Upper lobe of right lung (tissue), 1 donor: ENCODE results near the gene COX17. TPM values are rescaled to one million over a fixed set of nuclear protein-coding genes. Genes with fewer than 3 reads are reported as not detected.

Source experiments
- ATAC-seq: fragments of 200-7000 bp; cut with Tn5 transposase; one replicate; pipeline ENCODE4 v1.9.1; 2020; ENCODE audit warnings: mild to moderate bottlenecking, moderate library complexity
- DNase-seq: peaks from one replicate; pipeline ENCODE4 v3.0.0-alpha.2; 2020
- H3K27ac ChIP-seq: fragments of 200-600 bp; one replicate; pipeline ENCODE4 v1.8.0; 2022
- H3K27me3 ChIP-seq: fragments of 200-600 bp; one replicate; pipeline ENCODE4 v1.8.0; 2022; ENCODE audit warnings: mild to moderate bottlenecking
- H3K36me3 ChIP-seq: fragments of 200-600 bp; one replicate; pipeline ENCODE4 v1.8.0; 2022
- H3K4me1 ChIP-seq: fragments of 200-600 bp; one replicate; pipeline ENCODE4 v1.8.0; 2022
- H3K4me3 ChIP-seq: fragments of 200-600 bp; one replicate; pipeline ENCODE4 v1.8.0; 2022; ENCODE audit warnings: mild to moderate bottlenecking
- H3K9me3 ChIP-seq: fragments of 200-600 bp; one replicate; pipeline ENCODE4 v1.8.0; 2022
- intact Hi-C: fragments of 100-400 bp; cut with DNase I; formaldehyde crosslinking; loops from one replicate; pipeline ENCODE4 v1.11.0; 2022
- total RNA-seq: library from RNA; stranded (reverse); fragmentation: NEBNext Ultra II Directional; extraction: Animal tissue kit (Norgen Biotek cat#: 25700); gene quantifications from one replicate; pipeline ENCODE4 v1.2.1, GENCODE V29; 2021
- TF ChIP-seq, protein P1 (sequence below): fragments of 200-600 bp; IDR thresholded peaks from one replicate; pipeline ENCODE4 v1.8.0; 2022; ENCODE audit warnings: antibody characterized with exemption
- donor health status: DM: no; HTN: yes; CAD: no; lungs with severe emphysema.

Gene COX17
- total RNA-seq, 1 donor from 2014 or later = 48.9 TPM

DNA sequence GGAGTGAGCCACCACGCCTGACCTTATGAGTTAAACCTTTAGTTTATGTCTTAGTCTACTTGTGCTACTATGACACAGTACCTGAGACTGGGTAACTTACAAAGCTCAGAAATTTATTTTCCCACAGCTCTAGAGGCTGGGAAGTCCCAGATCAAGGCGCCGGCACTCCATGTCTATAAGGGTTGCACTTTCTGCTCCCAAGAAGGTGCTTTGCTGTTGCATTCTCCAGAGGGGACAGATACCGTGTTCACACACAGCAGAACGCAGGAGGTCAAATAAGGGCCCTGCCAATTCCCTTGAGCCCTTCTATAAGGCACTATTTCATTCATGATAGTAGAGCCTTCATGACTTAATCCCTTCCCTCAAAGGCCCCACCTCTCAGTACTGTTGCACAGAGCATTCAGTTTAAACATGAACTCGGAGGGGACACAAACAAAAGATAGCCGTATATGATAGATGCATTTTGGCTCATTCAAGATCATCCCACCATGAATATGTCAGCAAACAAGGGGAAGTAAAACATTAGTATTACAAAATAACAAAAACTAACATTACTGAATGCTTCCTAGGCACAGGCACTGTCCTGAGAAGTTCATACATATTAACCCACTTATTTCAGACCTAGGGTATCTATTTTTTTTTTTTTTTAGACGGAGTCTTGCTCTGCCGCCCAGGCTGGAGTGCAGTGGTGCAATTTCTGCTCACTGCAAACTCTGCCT lies 53.0 kb downstream of the COX17 start:
- DNase-seq (no peak), ATAC-seq (no peak)
- intact Hi-C loops = no loop called here
- Histone ChIP-seq H3K9me3 (no peaks in the 10 kb centered on the region), H3K36me3 (no peaks in the 10 kb centered on the region), H3K4me1 (peaks cover 32% of the 10 kb centered on the region), H3K27me3 (no peaks in the 10 kb centered on the region), H3K4me3 (no peak overlapping the region), H3K27ac (no peak overlapping the region)
- TF ChIP-seq, protein P1, sequence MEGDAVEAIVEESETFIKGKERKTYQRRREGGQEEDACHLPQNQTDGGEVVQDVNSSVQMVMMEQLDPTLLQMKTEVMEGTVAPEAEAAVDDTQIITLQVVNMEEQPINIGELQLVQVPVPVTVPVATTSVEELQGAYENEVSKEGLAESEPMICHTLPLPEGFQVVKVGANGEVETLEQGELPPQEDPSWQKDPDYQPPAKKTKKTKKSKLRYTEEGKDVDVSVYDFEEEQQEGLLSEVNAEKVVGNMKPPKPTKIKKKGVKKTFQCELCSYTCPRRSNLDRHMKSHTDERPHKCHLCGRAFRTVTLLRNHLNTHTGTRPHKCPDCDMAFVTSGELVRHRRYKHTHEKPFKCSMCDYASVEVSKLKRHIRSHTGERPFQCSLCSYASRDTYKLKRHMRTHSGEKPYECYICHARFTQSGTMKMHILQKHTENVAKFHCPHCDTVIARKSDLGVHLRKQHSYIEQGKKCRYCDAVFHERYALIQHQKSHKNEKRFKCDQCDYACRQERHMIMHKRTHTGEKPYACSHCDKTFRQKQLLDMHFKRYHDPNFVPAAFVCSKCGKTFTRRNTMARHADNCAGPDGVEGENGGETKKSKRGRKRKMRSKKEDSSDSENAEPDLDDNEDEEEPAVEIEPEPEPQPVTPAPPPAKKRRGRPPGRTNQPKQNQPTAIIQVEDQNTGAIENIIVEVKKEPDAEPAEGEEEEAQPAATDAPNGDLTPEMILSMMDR = no peak

GRCh38 chr3:119620899-119621298 lies 56.3 kb downstream of the COX17 start:
- TF ChIP-seq, protein P1 = no peak
- intact Hi-C loops = no loop called here

More at GRCh38 chr3:119620899-119621298, 56.3 kb downstream of the COX17 start:
- H3K4me1 ChIP-seq = peaks cover 2% of the 10 kb centered on the region
- H3K9me3 ChIP-seq = no peaks in the 10 kb centered on the region
- H3K27me3 ChIP-seq = no peaks in the 10 kb centered on the region
- ATAC-seq = no peak
- no peaks in the 10 kb centered on the region for H3K36me3 ChIP-seq
- no peak for DNase-seq
- H3K4me3 ChIP-seq = no peak overlapping the region
- H3K27ac ChIP-seq = no peak overlapping the region

Other genes with a start within 250 kb of the COX17 start
- gene TMEM39A, start 213.8 kb downstream of the COX17 start, total RNA-seq = 48.2 TPM
- 16.7 TPM for gene POGLUT1, start 208.4 kb downstream of the COX17 start, total RNA-seq
- gene TIMMDC1, start 178.9 kb downstream of the COX17 start, total RNA-seq = 94.1 TPM
- 7.9 TPM for gene CD80, start 117.8 kb downstream of the COX17 start, total RNA-seq
- 26.5 TPM for gene ADPRH, start 97.9 kb downstream of the COX17 start, total RNA-seq
- 37.6 TPM for gene PLA1A, start 79.5 kb downstream of the COX17 start, total RNA-seq
- 2.7 TPM for gene POPDC2, start 16.8 kb downstream of the COX17 start, total RNA-seq
- gene CFAP91, start 25.6 kb upstream of the COX17 start, total RNA-seq = 3.7 TPM
- not detected for gene NR1I2, start 104.7 kb upstream of the COX17 start, total RNA-seq